ENCODE results near the gene HYAL3.

DNA sequence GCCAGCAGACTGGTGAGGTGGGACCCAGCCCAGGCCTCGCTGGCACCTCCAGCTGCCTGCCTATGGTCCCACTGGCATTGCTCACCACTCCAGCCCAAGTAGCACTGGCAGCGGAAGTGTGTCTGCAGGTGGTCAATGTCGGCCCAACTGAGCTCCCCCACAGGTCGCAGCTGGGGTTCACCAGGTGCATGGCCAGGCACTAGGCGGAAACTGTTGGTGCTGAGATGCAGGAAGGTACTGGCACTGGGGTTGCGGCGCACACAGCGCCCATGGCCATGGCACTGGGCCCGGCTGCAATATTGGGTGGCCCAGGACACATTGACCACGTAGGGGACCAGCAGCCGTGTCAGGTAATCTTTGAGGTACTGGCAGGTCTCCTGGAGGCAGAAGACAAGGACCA, 19.0 kb upstream of the HYAL3 start:
- TF ChIP-seq CTCF (IDR thresholded peaks at IDR 0.05) (no peak), EP300 (IDR thresholded peaks at IDR 0.05) (no peak)

Measured in upper lobe of left lung (tissue), 4 donors.